ENCODE data around the gene CCNH.

CCNH gene

DNA sequence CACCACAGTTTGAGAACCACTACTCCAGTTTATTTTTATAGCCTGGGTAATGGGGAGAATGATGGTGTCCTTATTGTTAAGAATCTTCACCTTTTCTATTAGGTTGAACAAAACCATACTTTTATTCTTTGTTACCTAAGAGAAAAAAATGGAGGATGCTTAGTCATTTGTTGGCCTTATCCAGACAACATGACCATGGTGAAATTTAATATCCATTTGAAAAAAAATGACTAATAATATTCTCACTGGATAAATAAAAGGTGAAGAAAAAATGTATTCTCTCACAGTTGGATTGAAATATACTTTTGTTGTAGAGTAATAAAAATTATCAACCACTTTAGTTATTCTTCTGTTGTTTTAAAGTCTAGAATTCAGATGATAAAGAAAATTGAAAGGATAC is 5.8 kb upstream of the CCNH start:
- no peak overlapping the region for H3K4me3 ChIP-seq (ENCODE audit: low read depth, low read length)
- TF ChIP-seq, protein P1, sequence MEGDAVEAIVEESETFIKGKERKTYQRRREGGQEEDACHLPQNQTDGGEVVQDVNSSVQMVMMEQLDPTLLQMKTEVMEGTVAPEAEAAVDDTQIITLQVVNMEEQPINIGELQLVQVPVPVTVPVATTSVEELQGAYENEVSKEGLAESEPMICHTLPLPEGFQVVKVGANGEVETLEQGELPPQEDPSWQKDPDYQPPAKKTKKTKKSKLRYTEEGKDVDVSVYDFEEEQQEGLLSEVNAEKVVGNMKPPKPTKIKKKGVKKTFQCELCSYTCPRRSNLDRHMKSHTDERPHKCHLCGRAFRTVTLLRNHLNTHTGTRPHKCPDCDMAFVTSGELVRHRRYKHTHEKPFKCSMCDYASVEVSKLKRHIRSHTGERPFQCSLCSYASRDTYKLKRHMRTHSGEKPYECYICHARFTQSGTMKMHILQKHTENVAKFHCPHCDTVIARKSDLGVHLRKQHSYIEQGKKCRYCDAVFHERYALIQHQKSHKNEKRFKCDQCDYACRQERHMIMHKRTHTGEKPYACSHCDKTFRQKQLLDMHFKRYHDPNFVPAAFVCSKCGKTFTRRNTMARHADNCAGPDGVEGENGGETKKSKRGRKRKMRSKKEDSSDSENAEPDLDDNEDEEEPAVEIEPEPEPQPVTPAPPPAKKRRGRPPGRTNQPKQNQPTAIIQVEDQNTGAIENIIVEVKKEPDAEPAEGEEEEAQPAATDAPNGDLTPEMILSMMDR (IDR thresholded peaks at IDR 0.05; ENCODE audit: borderline replicate concordance, insufficient read depth, low read depth, low read length) = no peak

DNA sequence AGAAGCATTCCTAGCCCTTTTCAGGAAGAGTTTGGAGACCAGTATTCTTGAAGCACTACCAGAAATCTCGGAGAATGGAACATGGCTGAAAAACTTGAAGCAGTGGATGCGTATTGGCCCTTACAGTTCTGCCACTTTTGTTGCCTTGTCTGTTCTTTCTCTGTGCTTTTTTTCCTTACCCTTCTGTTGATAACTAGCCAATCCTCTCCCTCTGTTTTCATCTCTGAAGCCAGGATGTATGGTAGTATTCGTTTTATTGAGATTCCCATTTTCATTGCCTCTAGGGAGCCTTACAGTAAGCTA is 564 bp upstream of the CCNH start:
- TF ChIP-seq, protein P1 (IDR thresholded peaks at IDR 0.05; ENCODE audit: borderline replicate concordance, insufficient read depth, low read depth, low read length) = no peak

DNA sequence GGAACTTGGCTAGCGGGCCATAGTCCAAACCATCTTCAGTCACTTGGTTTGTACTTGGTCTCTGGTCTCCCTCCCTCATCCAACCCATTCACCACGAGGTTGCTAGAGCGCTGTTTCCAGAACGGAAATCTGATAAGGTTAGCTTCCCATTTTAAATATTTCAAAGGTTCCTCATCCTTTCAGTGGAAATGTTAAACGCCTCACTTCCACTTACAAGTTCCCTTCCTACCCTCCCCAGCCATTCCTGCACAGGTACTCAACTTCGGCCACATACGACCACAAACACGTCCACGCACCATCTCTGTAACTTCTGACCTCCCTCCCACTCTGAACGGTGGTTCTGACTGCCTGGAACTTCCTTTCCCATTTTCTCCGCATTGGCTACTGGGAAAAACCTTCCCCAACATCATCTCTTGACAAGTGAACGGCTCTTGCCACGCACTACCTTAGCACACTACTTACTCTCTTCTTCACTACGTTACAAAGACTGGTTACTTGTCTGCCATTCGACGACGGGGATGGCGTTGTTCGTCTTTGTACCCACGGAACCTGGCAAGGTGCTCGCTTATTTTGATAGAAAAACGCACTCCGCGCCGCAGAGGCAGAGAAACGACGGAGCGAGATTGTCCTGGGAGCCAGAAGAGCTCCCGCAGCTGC is 629 bp downstream of the CCNH start:
- TF ChIP-seq, protein P1 (IDR thresholded peaks at IDR 0.05; ENCODE audit: borderline replicate concordance, insufficient read depth, low read depth, low read length) = no peak
- peak overlapping the region; percentile 99 for H3K4me3 ChIP-seq (ENCODE audit: low read depth, low read length)

More for the DNA sequence above, 564 bp upstream of the CCNH start:
- peak overlapping the region; percentile 41 for H3K4me3 ChIP-seq (ENCODE audit: low read depth, low read length)

DNA sequence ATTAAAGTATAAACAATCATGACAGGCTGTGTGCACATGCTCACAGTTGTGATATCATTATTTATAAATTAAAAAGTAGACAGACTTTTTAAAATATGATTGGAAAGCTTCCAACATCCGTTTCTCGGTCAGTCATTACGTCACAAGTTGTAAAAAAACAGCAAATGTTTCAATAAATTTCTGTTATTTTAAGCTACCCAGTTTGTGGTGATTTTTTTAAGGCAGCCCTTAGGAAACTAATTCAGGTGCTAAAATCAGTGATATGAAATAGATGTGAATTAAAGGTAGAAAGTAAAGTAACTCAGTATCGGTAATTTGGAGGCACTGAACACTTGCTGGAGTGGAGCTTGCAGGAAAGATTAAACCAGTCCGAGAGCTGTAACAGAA is 1.2 kb downstream of the CCNH start:
- H3K4me3 ChIP-seq (ENCODE audit: low read depth, low read length) = peak overlapping the region; percentile 99
- TF ChIP-seq, protein P1 (IDR thresholded peaks at IDR 0.05; ENCODE audit: borderline replicate concordance, insufficient read depth, low read depth, low read length) = no peak

DNA sequence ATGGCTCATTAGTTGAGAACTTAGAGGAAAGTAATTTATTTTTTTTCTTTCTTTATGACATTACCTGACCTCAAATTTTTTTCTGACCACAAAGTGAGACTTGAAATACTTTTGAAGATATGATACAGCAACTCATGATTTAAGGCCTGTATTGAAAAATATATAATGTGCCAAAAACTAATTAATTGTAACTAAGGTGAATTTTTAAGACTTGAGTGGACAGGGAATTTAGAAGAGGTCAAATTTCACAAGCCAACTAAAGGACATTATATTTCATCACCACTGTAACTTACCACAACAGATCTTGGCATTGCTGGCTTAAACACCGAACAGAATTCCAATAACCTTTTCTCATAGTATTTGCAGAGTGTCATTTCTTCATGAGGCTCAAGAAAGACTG is 1.8 kb downstream of the CCNH start:
- H3K4me3 ChIP-seq (ENCODE audit: low read depth, low read length) = no peak overlapping the region
- TF ChIP-seq, protein P1 (IDR thresholded peaks at IDR 0.05; ENCODE audit: borderline replicate concordance, insufficient read depth, low read depth, low read length) = no peak

DNA sequence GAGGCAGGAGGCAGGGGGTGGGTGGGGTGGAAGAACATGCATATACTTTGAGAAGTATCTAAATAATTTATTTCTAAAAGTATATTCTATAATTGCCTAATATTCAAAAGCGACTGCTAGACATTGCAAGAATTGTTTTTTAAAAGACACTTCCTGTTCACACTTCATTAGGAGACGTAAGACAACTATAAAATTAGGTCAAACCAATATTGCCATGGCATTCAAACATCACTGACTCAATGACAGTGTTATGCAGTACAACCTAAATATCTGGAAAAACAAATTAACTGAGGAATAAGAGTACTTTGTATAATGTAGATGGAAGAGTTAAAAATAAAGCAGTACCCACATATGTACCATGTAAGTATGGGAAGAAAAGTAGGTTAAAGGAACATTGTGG is 4.5 kb downstream of the CCNH start:
- TF ChIP-seq, protein P1 (IDR thresholded peaks at IDR 0.05; ENCODE audit: borderline replicate concordance, insufficient read depth, low read depth, low read length) = no peak
- no peak overlapping the region for H3K4me3 ChIP-seq (ENCODE audit: low read depth, low read length)

DNA sequence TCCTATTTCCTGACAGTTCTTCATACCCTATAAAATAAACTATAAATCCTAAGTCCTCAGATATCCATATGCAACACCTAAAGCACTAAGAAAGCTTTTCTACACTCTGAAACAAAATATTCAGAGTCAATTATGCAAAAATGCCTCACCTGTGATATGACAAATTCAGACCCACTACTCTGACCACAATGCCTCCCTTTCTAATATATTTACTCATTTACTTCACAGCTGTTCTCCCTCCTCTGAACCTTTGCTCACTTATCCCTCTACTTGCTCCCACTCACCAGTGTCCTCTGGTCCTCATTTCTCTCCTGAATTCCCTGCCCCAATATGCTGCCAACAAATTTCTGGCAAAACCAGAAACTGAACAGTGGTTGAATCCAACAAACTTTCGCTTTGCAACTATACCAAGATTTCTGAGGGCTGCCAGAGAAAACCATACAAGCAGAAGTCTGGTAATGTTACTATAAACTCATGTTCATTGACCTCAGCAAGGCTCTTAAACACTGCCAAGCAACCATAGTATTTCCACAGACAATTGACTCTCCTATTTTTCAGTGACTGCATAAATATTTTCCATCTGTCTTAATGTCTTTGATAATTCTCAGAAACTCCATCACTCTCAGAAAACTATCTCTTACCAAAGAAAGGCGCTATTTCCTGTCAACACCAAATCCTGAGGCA is 7.1 kb downstream of the CCNH start:
- no peak overlapping the region for H3K4me3 ChIP-seq (ENCODE audit: low read depth, low read length)
- TF ChIP-seq, protein P1 (IDR thresholded peaks at IDR 0.05; ENCODE audit: borderline replicate concordance, insufficient read depth, low read depth, low read length) = no peak

Measured in GM12875 (cell line).